Activated T-helper 1 cell treated with anti-CD3 and anti-CD28 coated beads, Interleukin-12 subunit alpha, Interleukin-12 subunit beta, Interleukin-2, Interleukin-4 antibody, amounts not matched to agents 30 ng/mL and 10 ng/mL and 1 ng/mL, durations not matched to agents 14 hours and 24 hours and 36 hours (primary cell): ENCODE measurements around the gene CEL. TPM values are rescaled to one million over a fixed set of nuclear protein-coding genes. Genes with fewer than 3 reads are reported as not detected.
"Not testable (repeated sequence)": the region's sequence is repeated elsewhere in the genome, so short reads cannot be mapped to it uniquely, and the experiment has no call there.

ENCODE experiments used
- DNase-seq: peaks from one replicate; pipeline ENCODE4 v3.0.0; 2021; ENCODE audit warnings: low spot score
- H3K27ac Mint-ChIP-seq: one replicate; pipeline ENCODE4 v1.8.0; 2021; ENCODE audit warnings: mild to moderate bottlenecking, mixed read lengths
- H3K27me3 Mint-ChIP-seq: one replicate; pipeline ENCODE4 v1.8.0; 2022; ENCODE audit warnings: mild to moderate bottlenecking, moderate library complexity, mixed read lengths; ENCODE audit not compliant: insufficient read depth
- H3K36me3 Mint-ChIP-seq: one replicate; pipeline ENCODE4 v1.8.0; 2021; ENCODE audit warnings: low read depth, mixed read lengths
- H3K4me1 Mint-ChIP-seq: one replicate; pipeline ENCODE4 v1.8.0; 2021; ENCODE audit warnings: low read depth, mixed read lengths
- H3K4me3 Mint-ChIP-seq: one replicate; pipeline ENCODE4 v1.8.0; 2021; ENCODE audit warnings: mild to moderate bottlenecking, moderate library complexity, mixed read lengths
- H3K9me3 Mint-ChIP-seq: one replicate; pipeline ENCODE4 v1.8.0; 2021; ENCODE audit warnings: mixed read lengths
- intact Hi-C: fragments of 100-400 bp; cut with micrococcal nuclease; formaldehyde crosslinking; loops from one replicate; pipeline ENCODE4 v1.15.1; 2024
- total RNA-seq: library from RNA; stranded (reverse); gene quantifications from 2 replicates; pipeline ENCODE4 v1.2.3, GENCODE V29; 2022

The CEL gene
- total RNA-seq, 1 donor from 2014 or later: 2.0 TPM

GRCh38 chr9:133070500-133070961 is 8.8 kb downstream of the CEL start:
- H3K36me3 Mint-ChIP-seq, DNase-seq, H3K9me3 Mint-ChIP-seq, intact Hi-C loops, H3K27ac Mint-ChIP-seq, H3K4me3 Mint-ChIP-seq, H3K4me1 Mint-ChIP-seq, H3K27me3 Mint-ChIP-seq: not testable (repeated sequence)

DNA sequence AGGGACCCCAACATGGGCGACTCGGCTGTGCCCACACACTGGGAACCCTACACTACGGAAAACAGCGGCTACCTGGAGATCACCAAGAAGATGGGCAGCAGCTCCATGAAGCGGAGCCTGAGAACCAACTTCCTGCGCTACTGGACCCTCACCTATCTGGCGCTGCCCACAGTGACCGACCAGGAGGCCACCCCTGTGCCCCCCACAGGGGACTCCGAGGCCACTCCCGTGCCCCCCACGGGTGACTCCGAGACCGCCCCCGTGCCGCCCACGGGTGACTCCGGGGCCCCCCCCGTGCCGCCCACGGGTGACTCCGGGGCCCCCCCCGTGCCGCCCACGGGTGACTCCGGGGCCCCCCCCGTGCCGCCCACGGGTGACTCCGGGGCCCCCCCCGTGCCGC is 9.2 kb downstream of the CEL start:
- H3K36me3 Mint-ChIP-seq, H3K4me3 Mint-ChIP-seq, H3K9me3 Mint-ChIP-seq, DNase-seq, H3K27ac Mint-ChIP-seq, intact Hi-C loops, H3K27me3 Mint-ChIP-seq, H3K4me1 Mint-ChIP-seq: not testable (repeated sequence)

DNA sequence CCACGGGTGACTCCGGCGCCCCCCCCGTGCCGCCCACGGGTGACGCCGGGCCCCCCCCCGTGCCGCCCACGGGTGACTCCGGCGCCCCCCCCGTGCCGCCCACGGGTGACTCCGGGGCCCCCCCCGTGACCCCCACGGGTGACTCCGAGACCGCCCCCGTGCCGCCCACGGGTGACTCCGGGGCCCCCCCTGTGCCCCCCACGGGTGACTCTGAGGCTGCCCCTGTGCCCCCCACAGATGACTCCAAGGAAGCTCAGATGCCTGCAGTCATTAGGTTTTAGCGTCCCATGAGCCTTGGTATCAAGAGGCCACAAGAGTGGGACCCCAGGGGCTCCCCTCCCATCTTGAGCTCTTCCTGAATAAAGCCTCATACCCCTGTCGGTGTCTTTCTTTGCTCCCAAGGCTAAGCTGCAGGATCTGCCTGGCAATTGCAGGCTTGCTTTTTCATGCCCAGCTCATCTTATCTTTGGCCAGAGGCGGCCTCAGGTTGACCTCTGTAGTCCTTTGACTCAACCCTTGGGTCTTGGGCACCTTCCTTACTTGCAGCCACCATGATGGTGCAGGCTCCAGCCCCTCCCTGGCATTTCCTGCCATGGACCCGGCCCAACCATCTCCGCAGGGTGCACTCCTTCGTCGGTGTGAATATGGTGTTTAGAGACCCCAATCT is 9.8 kb downstream of the CEL start:
- Mint-ChIP-seq H3K27me3 (peaks cover 7% of the 10 kb centered on the region), H3K27ac (peak overlapping the region; percentile 81), H3K36me3 (peaks cover 3% of the 10 kb centered on the region), H3K4me1 (no peaks in the 10 kb centered on the region), H3K4me3 (no peak overlapping the region), H3K9me3 (no peaks in the 10 kb centered on the region)
- DNase-seq: no peak
- intact Hi-C loops: no loop called here

DNA sequence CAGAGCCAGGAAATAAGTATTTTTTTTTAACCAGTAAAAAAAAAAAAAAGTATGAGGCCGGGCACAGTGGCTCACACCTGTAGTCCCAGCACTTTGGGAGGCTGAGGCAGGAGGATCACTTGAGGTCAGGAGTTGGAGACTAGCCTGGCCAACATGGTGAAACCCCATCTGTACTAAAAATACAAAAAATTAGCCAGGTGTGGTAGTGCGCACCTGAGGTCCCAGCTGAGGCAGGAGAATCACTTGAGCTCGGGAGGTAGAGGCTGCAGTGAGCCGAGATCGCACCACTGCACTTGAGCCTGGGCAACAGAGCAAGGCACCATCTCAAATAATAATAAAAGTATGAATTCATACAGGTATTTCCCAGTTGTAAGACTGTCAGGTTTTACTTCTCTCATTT is 10.4 kb downstream of the CEL start:
- intact Hi-C loops, H3K9me3 Mint-ChIP-seq: not testable (repeated sequence)

DNA sequence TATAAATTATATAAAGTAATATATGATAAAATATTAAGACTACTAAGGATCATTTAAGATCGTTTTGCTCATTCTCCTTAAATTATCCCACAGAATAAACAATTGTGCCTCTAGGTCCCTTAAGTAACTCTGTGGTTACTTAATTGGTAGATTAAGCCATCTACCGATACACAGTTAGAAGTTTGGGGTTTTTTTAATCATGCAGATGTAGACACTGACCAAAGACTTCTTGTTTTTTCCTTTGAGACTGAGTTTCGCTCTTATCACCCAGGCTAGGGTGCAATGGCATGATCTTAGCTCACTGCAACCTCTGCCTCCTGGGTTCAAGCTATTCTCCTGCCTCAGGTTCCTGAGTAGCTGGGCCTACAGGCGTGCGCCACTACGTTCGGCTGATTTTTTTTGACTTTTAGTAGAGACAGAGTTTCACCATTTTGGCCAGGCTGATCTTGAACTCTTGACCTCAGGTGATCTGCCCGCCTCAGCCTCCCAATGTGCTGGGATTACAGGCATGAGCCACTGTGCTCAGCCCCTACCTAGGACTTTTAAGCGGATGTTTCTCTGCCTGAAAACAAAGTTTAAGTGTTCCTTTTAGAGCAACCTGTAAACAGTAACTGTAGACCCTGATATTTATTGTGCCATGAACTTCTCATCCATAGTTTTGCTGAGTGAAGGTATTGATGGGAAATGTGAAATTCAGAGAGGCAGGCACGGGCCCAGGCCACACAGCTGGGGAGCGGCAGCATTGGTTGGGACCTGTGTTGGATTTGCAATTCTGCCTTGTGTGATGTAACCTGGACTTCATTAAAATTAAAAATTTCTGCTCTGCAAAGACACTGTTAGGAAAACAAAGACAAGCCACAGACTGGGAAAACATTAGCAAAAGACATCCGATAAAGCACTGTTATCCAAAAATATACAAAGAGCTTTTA is 11.6 kb downstream of the CEL start:
- Mint-ChIP-seq H3K4me1 (no peaks in the 10 kb centered on the region), H3K27ac (no peak overlapping the region), H3K9me3 (no peaks in the 10 kb centered on the region), H3K36me3 (peaks cover 3% of the 10 kb centered on the region), H3K27me3 (peaks cover 7% of the 10 kb centered on the region), H3K4me3 (no peak overlapping the region)
- DNase-seq: no peak
- intact Hi-C loops: no loop called here

More for the DNA sequence above, 10.4 kb downstream of the CEL start:
- not testable (repeated sequence) for H3K27me3 Mint-ChIP-seq, H3K4me3 Mint-ChIP-seq, H3K36me3 Mint-ChIP-seq, DNase-seq, H3K4me1 Mint-ChIP-seq, H3K27ac Mint-ChIP-seq

DNA sequence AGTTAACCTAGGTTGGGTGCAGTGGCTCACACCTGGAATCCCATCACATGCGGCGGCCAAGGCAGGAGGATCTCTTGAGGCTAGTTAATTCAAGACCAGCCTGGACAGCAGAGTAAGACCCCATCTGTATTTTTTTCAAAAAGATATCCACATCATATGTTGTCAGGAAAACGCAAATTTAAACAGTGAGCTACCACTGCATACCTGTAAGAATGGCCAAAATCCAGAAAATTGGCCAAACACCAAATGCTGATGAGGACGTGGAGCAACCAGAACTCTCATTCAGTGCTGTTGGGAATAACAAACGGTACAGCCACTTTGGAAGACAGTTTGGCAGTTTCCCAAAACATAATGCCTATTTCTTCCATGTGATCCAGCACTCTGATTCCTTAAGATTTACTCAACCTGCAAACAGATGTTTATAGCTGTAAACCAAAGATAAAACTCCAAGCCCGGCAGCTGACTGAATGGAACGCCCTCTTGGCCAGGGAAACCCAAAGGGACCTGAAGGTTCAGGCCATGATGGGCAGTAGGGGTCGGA is 12.4 kb downstream of the CEL start:
- no peak overlapping the region for H3K27ac Mint-ChIP-seq
- H3K4me1 Mint-ChIP-seq: no peaks in the 10 kb centered on the region
- peaks cover 3% of the 10 kb centered on the region for H3K36me3 Mint-ChIP-seq
- peaks cover 7% of the 10 kb centered on the region for H3K27me3 Mint-ChIP-seq
- DNase-seq: no peak
- no peak overlapping the region for H3K4me3 Mint-ChIP-seq
- intact Hi-C loops: no loop called here
- H3K9me3 Mint-ChIP-seq: no peaks in the 10 kb centered on the region

DNA sequence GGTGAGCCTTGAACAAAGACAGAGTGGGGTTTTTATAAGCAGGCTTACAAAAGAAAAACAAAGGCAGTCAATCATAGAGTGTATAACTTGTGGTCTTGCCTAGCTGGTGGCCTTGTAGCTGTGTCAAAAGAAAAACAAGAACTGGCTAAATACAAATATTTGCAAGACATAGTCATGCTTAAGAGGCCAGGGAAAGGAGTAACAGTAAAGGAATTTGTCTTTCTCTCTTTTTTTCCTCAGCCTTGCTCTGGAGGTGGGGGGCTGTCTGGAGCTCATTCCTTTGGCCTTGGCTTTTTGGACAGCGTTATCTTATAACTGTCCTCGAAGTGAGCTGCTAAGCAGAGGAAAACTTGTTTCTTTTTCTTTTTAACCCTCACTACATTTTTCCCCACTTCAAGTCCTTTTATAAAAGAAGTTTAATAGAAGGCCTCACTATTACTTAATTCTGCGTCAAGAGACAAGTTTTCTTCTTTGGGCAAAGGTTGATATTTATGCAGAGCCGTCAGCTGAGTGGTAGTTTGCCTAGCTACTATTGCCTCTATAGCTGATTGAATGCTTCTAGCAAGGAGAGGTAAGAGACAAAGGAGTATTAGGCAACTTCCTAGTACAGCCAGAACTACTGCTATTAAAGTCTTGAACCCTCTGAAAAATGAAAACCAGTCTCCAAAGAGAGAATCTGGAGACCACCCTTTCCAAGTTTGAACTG is 14.3 kb downstream of the CEL start:
- DNase-seq: no peak
- intact Hi-C loops: no loop called here
- H3K27ac Mint-ChIP-seq: no peak overlapping the region

GRCh38 chr9:133076691-133077090 is 14.9 kb downstream of the CEL start:
- no peak overlapping the region for H3K4me3 Mint-ChIP-seq

More for the DNA sequence above, 14.3 kb downstream of the CEL start:
- Mint-ChIP-seq H3K36me3 (peaks cover 3% of the 10 kb centered on the region), H3K27me3 (peaks cover 14% of the 10 kb centered on the region), H3K4me3 (no peak overlapping the region), H3K9me3 (no peaks in the 10 kb centered on the region), H3K4me1 (no peaks in the 10 kb centered on the region)

DNA sequence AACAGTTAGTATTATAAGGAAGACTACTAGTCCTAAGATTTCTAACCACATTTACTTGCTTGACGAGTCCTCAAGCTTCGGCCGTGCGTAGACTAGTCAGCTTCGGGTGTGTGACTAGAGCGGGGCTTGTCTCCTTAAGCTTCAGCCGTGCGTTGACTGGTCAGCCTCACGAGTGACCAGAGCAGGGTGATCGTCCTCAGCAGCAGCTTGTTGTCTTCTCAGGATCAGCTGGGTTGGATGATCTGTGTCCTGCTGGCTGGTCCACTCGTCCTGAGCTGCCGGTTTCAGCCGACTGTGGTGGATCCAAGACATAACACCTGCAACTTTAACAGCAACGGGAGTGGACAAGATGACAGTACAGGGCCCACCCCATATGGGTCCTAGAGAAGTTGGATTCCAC is 16.7 kb downstream of the CEL start:
- H3K36me3 Mint-ChIP-seq: no peaks in the 10 kb centered on the region

More at GRCh38 chr9:133076691-133077090, 14.9 kb downstream of the CEL start:
- intact Hi-C loops: no loop called here
- no peak for DNase-seq
- no peaks in the 10 kb centered on the region for H3K9me3 Mint-ChIP-seq
- no peaks in the 10 kb centered on the region for H3K4me1 Mint-ChIP-seq
- H3K36me3 Mint-ChIP-seq: peaks cover 2% of the 10 kb centered on the region
- H3K27me3 Mint-ChIP-seq: peaks cover 14% of the 10 kb centered on the region
- H3K27ac Mint-ChIP-seq: no peak overlapping the region

DNA sequence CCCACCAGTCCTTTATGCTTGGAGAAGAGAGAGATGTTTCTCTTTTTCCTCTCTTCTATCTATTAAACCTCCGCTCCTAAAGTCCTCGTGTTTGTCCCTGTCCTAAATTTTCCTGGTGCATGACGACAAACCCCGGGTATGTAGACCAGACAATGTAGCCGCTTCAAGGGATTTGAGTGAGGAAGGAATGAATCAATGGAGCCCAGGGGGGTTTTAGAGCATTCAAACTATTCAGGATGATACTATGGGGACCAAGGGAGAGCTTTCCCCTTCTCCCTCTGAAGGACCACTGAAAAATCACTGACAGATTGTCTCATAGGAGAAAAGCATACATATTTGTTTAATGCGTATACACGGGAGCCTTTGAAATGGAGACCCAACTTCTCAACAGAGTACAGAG is 18.4 kb downstream of the CEL start:
- no peaks in the 10 kb centered on the region for H3K4me1 Mint-ChIP-seq
- no peak for DNase-seq
- intact Hi-C loops: no loop called here
- peaks cover 7% of the 10 kb centered on the region for H3K27me3 Mint-ChIP-seq
- no peak overlapping the region for H3K27ac Mint-ChIP-seq
- H3K36me3 Mint-ChIP-seq: no peaks in the 10 kb centered on the region
- no peaks in the 10 kb centered on the region for H3K9me3 Mint-ChIP-seq
- no peak overlapping the region for H3K4me3 Mint-ChIP-seq

More for the DNA sequence above, 16.7 kb downstream of the CEL start:
- intact Hi-C loops: no loop called here
- Mint-ChIP-seq H3K4me1 (no peaks in the 10 kb centered on the region), H3K4me3 (no peak overlapping the region), H3K9me3 (no peaks in the 10 kb centered on the region), H3K27ac (no peak overlapping the region), H3K27me3 (peaks cover 14% of the 10 kb centered on the region)
- DNase-seq: no peak

GRCh38 chr9:133080786-133081779 is 19.3 kb downstream of the CEL start:
- intact Hi-C loops, DNase-seq, H3K4me1 Mint-ChIP-seq, H3K36me3 Mint-ChIP-seq, H3K27ac Mint-ChIP-seq, H3K9me3 Mint-ChIP-seq, H3K4me3 Mint-ChIP-seq, H3K27me3 Mint-ChIP-seq: not testable (repeated sequence)
